H54 (cell line): Measurements from ENCODE around the gene IDUA.

Experiments used
- DNase-seq: peaks from one replicate; pipeline ENCODE4 v3.0.0; 2011; ENCODE audit warnings: low spot score, mixed read lengths; ENCODE audit not compliant: insufficient read length
- FAIRE-seq: peaks from 3 replicates; lab custom pipeline; 2011; peaks lifted over from hg19 to GRCh38; lab: Jason Lieb, UNC
- POLR2A ChIP-seq: IDR thresholded peaks from 2 replicates; pipeline ENCODE4 v1.6.1; 2011; ENCODE audit warnings: low read depth, mild to moderate bottlenecking, low read length

IDUA gene

GRCh38 chr4:959338-960139, 27.3 kb upstream of the IDUA start:
- no peak for FAIRE-seq
- no peak; the same call in 1 of the 2 replicates for TF ChIP-seq POLR2A

GRCh38 chr4:960140-960635, 26.7 kb upstream of the IDUA start:
- FAIRE-seq (no peak), DNase-seq (no peak)
- TF ChIP-seq POLR2A, result no peak

More at GRCh38 chr4:959338-960139, 27.3 kb upstream of the IDUA start:
- DNase-seq, result no peak

GRCh38 chr4:960636-961350, 26.1 kb upstream of the IDUA start:
- FAIRE-seq (no peak), DNase-seq (no peak)
- no peak for TF ChIP-seq POLR2A

GRCh38 chr4:961351-962230, 25.3 kb upstream of the IDUA start:
- DNase-seq (no peak), FAIRE-seq (no peak)
- TF ChIP-seq POLR2A, result no peak

DNA sequence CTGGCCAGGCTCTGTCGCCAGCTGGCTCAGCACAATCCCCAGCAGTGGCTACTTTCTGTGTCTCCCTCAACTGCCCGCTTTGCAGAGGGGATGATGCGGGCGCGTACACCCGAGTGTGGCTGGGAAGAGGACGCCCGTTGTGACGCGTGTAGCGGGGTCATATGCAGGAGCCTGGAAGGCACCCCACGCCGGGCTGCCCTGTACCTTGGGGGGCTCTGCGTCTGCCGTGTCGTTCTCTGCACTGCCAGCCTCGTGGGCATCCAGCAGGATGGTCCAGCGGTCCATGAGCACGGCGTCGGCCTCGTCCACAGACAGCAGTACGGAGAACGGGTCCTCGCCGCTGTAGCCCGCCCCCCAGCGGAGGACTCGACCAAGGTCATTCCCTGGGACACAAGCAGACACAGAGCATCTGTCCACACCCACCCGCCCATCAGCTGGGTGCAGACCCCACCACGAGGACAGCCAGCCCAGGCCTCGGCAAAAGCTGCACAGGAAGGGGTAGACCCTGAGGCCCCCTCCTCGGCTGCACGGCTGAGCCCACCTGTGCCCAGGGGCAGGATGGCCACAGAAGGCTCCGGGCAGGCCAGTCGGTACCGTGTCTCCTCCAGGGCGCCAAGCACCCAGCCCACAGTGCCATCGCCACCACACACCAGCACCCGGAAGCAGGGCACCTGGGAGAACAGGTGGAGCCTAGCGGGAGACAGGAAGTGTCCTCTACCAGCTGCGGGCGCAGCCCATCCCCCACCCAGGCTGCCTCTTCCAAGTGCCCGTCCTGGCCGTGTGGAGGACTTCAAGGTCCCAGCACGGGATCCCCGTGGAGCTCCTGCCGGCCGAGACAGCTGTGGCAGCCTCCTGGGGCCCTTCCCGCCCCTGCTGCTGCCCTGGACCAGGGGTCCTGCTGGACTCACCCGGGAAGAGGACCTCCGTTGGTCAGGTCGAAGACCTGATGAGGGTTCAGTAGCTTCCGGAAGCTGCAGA, 24.3 kb upstream of the IDUA start:
- TF ChIP-seq POLR2A, result no peak

GRCh38 chr4:963276-964225, 23.3 kb upstream of the IDUA start:
- no peak for TF ChIP-seq POLR2A
- no peak for FAIRE-seq

More for the DNA sequence above, 24.3 kb upstream of the IDUA start:
- FAIRE-seq (no peak), DNase-seq (no peak)

DNA sequence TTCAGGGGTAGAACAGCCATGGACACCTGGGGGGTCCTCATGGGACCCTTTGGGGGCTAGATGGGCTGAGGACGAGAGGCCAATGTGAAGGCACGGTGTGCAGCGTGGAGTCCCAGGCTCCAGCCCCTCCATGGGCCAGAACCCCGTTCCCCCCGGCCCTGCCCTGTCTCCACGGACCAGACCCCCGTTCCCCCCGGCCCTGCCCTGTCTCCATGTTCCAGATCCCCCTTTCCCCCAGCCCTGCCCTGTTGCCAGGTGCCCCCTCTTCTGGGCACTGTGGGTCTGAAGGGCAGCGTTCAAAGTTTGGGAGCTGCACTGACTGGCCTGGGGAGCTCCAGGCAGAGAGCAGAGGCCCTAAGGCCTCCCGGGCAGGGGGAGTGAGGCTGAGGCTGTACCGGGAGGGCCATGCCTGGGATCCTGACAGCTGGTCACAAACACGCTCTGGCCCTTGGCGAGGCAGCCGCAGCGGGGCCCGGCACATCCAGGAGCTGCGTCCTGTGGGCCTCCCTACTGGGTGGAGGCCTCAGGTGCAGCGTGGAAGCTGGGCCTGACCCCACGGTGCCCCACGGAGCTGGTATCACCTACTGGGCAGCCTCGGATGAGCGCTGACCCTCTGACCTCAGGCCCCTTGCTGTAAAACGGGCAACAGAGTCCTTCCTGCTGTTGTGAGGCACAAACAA, 22.4 kb upstream of the IDUA start:
- no peak for DNase-seq
- no peak for TF ChIP-seq POLR2A
- no peak for FAIRE-seq

More at GRCh38 chr4:963276-964225, 23.3 kb upstream of the IDUA start:
- no peak for DNase-seq

GRCh38 chr4:965048-965765, 21.6 kb upstream of the IDUA start:
- DNase-seq (no peak), FAIRE-seq (no peak)

GRCh38 chr4:965766-966134, 21.1 kb upstream of the IDUA start:
- DNase-seq (no peak), FAIRE-seq (no peak)

More at GRCh38 chr4:965048-965765, 21.6 kb upstream of the IDUA start:
- no peak for TF ChIP-seq POLR2A

More at GRCh38 chr4:965766-966134, 21.1 kb upstream of the IDUA start:
- TF ChIP-seq POLR2A, result no peak
